ENCODE measurements around the gene FAM50A.

Gene FAM50A

DNA sequence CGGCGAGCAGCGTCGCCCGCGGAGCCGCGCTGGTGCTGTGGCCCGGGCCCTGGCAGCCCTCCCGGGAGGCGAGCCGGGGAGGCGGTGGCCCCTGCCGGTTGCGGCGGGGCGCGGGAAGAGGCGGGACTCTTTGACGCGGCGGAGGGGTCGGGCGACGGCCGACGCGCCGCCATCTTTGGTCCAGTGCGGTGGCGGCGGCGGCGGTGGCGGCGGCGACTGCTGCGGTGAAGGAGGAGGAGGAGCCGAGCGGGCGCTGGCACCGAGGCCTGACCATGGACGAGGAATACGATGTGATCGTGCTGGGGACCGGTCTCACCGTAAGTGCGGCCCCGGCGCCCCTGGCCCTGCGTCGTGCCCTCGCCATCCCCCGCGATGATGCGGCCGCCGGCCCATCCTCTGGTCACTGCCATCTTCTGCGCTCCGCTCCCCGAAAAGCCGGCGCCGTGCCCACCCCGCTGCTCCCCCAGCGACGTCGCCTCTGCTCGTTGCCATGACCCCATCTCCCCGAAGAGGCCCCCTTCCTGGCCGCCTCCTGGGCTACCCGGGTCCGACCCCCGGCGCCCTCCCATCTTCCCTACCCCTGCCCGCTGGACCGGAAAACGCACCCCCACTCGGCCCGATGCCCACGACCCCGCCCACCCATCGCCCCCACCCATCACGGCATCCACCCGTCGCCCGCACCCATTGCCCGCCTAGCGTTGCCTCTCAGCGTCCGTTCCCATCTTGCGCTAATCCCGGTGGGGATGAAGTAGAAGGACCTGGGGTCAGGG, 6.8 kb upstream of the FAM50A start, which contains the start of gene GDI1:
Gene GDI1 (plus strand): TSS at position 172 of the 770 bp plus-strand sequence. CDS start 101 bp downstream, at position 273.
- intact Hi-C loops (cut with DNase I) = loop anchor here (2.0 kb wide), 1 partner anchor 50 kb away; the partner anchor contains the start of gene UBL4A
- peak in 4 of 10 donors; percentile 25 to 91 (median 70) for DNase-seq

DNA sequence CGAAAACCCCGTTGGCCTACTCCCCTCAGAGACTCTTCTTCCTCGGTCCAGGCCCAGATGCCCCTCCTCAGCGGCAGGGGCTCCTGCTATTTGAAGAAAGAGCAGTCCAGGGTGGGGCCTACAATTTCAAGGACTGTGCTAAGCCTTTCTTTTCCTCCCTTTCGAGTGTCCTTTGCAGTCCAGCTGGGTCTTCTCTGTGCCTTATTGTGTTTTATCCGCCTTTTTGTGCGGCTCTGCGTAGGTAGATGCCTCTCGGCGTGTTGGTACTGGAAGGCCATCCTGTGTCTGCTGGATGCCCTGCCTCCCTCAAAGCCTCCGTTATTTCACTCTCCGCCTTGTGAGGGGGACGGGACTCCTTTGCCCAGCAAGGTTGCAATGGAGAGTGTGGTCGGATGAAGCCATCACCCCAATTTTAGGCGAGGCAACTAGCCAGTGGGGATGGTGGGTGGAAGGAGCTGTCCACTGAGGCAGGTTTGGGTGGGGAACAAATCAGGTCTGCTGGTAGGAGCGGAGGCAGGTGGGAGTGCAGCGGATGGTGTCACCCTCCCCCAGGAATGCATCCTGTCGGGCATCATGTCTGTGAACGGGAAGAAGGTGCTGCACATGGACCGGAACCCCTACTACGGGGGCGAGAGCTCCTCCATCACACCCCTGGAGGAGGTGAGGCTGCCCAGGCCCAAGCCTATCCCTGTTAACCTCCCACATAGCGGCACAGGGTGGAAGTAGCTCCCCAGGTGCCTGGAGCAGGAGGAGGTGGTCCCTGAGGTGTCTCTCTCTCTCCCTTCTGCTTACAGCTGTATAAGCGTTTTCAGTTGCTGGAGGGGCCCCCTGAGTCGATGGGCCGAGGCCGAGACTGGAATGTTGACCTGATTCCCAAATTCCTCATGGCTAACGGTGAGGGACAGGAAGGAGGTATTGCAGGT, 5.7 kb upstream of the FAM50A start:
- peak in 1 of 10 donors; percentile 70 for DNase-seq
- intact Hi-C loops (cut with DNase I) = loop anchor here (2.0 kb wide), 1 partner anchor 49 kb away; the partner anchor contains the start of gene UBL4A

DNA sequence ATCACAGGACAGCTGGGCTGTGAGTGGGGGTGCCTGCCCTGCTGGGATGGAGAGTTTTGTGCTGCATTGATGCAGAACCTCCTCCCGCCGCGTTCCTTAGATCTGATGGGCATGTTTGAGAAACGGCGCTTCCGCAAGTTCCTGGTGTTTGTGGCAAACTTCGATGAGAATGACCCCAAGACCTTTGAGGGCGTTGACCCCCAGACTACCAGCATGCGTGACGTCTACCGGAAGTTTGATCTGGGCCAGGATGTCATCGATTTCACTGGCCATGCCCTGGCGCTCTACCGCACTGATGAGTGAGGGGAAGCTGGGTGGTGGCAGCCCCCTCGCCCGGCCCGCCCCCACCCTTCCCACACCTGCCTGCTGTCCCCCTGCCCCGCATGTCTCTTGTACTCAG, 4.1 kb upstream of the FAM50A start:
- DNase-seq = no peak
- intact Hi-C loops (cut with DNase I) = loop anchor here (5.0 kb wide), 1 partner anchor 37 kb away; the partner anchor contains the start of gene LAGE3

DNA sequence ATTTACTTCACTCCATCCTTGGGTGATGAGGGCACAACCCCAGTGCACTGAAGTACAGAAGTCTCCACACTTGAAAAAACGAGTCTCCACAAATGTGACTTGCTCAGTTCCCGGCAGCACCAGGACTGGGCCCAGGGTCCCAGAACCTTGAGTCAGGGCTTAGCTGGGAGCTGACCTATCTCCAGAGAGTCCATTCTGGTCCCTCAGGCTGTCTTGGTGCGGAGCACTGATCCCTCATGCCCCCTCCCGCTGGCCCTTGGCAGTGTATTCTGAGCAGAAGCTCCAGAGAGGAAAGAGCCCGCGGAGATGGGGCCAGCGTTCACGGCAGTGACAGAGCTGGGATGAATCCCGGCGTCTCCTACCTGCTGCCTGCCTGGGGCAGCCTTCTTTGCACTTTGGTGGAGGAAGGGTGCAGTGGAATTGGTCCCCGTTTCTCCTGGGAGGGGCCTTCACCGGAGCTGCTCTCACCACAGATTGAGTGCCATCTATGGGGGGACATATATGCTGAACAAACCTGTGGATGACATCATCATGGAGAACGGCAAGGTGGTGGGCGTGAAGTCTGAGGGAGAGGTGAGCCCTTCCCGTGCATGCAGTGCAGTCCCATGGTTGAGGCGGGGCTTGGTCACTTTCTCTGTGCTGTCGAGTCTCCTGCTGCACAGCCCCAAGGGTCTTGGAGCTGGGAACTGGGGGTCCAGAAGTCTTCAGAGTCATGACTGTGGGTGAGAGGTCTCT, 3.2 kb upstream of the FAM50A start:
- DNase-seq = peak in 1 of 10 donors; percentile 68
- intact Hi-C loops (cut with DNase I) = loop anchor here (5.0 kb wide), 1 partner anchor 37 kb away; the partner anchor contains the start of gene LAGE3

DNA sequence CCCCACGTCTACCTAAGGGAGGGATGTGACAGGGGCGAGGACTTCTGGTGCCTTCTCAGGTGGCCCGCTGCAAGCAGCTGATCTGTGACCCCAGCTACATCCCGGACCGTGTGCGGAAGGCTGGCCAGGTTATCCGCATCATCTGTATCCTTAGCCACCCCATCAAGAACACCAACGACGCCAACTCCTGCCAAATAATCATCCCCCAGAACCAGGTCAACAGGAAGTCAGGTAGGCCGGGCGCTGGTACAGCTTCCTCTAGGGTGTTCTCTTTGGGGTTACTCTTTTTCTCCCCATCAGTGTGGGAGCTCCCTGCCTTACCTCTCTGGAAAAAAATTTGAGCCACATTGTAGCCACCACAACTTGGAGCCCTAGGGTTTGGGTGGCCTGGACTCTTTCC, 2.4 kb upstream of the FAM50A start:
- intact Hi-C loops (cut with DNase I) = loop anchor here (5.0 kb wide), 1 partner anchor 36 kb away; the partner anchor contains the start of gene LAGE3
- no peak for DNase-seq

DNA sequence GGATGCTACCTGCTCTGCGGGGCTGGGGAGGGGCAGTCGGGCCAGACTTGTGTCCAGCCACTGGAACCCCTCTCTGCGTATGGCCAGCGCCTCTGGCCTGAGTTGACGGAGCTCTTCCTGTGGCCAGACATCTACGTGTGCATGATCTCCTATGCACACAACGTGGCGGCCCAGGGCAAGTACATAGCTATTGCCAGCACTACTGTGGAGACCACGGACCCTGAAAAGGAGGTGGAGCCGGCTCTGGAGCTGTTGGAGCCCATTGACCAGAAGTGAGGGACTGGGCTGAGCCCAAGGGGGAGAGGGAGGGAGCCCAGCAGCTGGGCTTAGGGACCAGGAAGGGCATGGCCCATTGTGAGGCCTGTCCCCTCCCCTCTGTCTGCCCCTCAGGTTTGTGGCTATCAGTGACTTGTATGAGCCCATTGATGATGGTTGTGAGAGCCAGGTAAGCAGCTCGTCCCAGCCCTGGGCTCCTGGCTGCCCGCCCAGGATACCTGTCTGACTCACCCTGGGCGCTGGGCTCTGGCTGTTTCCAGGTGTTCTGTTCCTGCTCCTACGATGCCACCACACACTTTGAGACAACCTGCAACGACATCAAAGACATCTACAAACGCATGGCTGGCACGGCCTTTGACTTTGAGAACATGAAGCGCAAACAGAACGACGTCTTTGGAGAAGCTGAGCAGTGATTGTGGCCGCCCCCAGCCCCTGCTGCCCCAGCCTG, 1.8 kb upstream of the FAM50A start:
- DNase-seq = no peak
- intact Hi-C loops (cut with DNase I) = loop anchor here (5.0 kb wide), 1 partner anchor 35 kb away; the partner anchor contains the start of gene LAGE3

DNA sequence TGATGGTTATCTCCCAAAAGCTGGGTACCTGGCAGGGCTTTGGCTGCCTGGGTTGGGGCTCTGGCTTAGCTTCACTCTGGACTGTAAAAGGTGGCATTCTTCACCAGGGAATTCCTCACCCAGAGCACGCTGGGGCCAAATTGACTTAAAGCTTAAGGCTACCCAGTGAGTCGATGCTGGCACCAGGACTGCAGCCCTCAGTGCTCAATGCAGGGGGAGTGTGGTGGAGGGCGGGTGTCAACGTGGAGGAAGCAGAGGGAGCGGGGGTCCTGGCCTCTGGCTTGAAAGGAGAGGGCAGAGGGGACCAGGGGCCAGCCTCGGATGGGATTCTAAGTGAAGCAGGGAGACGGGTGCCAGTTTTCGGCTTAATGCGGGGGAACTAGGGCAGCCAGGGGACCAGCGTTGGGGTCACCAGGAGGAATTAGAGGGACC, 446 bp upstream of the FAM50A start:
- DNase-seq = no peak
- intact Hi-C loops (cut with DNase I) = loop anchor here (5.0 kb wide), 1 partner anchor 34 kb away; the partner anchor contains the start of gene LAGE3

DNA sequence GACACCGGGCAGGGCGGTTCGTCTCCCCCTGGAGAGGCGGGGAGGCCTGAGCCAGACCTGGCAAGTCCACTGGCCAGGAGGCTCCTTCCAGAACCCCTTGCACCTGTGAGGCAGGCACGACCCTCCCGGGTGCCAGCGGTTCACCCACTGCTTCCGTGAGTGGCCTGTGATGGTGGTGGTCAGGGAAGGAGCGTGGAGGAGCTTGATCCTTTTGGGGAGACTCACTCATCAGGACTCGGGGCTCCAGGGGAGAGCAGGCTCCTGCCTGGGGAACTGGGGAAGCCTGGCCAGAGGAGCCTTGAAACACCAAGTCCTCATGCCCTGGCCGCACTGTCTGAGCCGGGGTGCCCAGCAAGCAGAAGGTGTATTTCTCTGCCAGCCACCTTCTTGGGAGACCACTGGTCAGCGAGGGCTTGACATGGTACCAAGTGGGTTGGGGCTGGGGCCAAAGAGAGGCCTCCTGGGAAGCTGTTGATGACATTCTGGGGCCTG, 860 bp downstream of the FAM50A start:
- no peak for DNase-seq
- intact Hi-C loops (cut with DNase I) = loop anchor here (5.0 kb wide), 1 partner anchor 32 kb away; the partner anchor contains the start of gene LAGE3

DNA sequence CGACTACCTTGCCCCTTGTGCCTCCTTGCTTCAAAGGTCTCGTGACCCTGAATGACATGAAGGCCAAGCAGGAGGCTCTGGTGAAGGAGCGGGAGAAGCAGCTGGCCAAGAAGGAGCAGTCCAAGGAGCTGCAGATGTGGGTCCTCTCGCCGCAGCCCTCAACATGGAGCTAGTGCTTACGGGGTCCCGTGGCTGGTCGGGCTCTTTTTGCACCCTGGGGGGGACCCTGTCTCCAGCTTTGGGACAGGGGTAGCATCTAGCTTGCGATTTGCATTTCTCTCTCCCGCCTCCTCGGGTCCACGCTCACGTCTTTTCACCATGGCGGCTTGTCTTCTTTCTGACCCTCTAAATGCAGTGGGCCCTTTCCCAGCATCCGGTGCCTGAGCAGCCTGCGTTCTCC, 1.8 kb downstream of the FAM50A start:
- DNase-seq = no peak
- intact Hi-C loops (cut with DNase I) = no loop called here

DNA sequence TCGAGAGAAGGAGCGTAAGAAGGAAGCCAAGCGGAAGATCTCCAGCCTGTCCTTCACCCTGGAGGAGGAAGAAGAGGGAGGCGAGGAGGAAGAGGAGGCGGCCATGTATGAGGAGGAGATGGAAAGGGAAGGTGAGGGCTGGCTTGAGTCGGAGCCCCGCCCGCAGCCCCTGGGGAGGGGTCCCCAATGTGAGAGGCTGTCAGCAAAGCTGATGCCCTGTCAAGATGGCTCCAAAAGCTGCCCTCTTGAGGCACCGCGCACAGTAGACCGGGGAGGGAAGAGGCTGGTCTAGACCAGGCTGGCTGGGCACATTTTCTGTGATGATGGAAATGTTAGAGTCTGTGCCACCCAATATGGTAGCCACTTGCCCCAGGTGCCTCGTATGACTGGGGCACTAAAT, 2.5 kb downstream of the FAM50A start:
- intact Hi-C loops (cut with DNase I) = no loop called here
- peak in 1 of 10 donors; percentile 61 for DNase-seq

DNA sequence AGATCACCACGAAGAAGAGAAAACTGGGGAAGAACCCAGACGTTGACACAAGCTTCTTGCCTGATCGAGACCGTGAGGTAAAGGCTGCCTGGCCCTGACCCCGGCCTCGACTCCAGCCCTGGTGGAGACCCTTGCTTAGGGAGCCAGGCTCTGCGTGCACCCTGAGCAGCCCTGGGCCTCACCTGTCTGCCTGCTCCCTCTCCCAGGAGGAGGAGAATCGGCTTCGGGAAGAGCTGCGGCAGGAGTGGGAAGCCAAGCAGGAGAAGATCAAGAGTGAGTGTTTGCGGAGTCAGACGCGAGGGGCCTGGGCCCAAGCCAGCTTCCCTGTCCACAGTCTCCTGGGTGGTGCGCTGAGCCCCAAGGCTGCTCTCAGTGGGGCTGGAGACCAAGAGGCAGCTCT, 4.5 kb downstream of the FAM50A start:
- intact Hi-C loops (cut with DNase I) = no loop called here
- no peak for DNase-seq

DNA sequence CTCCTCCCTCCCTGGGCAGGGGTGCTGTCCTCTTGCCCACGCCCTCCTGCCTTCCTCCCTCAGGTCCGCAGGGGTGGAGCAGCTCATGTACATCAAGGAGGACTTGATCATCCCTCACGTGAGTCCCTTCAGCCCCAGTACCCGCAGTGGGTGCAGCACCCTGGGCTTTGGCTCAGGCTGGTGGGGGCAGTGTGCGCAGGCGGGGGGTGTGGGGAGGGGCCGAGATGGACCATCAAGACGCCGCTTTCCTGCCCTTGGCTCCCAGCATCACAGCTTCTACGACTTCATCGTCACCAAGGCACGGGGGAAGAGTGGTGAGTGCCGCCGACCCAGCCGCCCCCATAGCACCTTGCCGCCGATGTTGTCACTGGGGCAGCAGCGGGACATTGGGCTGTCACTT, 5.7 kb downstream of the FAM50A start:
- intact Hi-C loops (cut with DNase I) = no loop called here
- DNase-seq = peak in 1 of 10 donors; percentile 47

DNA sequence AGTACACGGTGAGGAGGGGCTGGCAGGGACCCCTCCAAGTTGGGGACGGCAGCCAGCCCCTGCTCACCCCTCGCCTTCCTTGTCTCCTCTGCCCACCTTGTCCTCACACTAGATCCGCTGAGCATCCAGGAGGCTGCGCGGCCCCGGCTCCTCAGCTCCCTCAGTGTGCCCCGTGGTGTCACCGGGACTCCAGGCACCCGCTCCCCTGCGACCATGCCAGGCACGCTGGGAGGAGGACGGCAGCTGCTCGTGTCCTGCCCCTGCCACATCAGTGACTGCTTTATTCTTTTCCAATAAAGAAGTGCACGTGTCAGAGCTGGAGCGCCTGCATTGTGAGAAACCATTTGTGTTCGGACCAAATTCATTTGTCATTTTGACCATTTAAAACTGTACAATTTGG, 6.4 kb downstream of the FAM50A start:
- intact Hi-C loops (cut with DNase I) = no loop called here
- DNase-seq = peak in 2 of 10 donors; percentile 24 to 42

DNA sequence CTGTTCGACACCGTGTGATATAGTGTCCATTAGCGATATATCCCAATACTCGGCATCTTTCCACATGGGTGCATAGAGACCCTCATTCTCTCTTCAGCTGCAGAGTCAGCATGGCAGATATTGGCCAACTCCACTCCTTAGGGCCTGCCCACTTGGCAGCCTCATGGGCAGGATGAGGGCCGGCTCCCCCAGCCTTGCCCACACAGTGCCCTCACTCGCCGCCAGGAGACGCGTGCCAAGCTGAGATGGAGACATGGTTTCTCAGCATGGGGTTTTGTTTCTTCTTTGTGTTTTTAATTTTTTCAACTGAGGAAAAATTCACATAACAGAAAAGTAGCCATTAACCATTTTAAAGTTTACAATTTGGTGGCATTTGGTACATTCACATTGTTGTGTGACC, 8.9 kb downstream of the FAM50A start:
- DNase-seq = peak in 2 of 10 donors; percentile 42 to 92
- intact Hi-C loops (cut with DNase I) = no loop called here

DNA sequence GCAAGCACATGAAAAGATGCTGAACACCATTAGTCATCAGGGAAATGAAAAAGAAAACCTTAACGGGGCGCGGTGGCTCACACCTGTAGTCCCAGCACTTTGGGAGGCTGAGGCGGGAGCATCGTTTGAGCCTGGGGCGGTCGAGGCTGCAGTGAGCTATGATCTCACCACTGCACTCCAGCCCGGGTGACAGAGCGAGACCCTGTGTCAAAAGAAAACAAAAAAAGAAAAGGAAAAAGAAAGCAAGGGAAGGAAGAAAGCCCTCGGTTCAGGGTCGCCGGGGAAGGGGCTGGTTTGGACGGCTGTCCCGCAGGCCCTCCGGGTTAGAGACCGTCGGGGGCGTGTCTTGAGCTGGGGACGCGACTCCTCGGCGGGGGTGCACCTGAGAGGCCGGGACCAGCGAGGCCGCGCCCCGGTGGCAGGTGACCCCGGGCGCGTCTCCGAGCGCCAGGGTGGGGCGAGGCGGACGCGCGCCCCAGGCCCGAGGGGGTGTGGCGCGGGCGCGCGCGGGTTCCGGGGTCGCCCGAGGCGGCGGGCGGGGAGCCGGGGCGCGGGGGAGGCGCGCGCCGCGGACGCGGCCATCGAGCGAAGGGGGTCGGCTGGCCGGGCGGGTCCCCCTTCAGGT, 13.7 kb downstream of the FAM50A start:
- intact Hi-C loops (cut with DNase I) = no loop called here
- DNase-seq = peak in 1 of 10 donors; percentile 28

DNA sequence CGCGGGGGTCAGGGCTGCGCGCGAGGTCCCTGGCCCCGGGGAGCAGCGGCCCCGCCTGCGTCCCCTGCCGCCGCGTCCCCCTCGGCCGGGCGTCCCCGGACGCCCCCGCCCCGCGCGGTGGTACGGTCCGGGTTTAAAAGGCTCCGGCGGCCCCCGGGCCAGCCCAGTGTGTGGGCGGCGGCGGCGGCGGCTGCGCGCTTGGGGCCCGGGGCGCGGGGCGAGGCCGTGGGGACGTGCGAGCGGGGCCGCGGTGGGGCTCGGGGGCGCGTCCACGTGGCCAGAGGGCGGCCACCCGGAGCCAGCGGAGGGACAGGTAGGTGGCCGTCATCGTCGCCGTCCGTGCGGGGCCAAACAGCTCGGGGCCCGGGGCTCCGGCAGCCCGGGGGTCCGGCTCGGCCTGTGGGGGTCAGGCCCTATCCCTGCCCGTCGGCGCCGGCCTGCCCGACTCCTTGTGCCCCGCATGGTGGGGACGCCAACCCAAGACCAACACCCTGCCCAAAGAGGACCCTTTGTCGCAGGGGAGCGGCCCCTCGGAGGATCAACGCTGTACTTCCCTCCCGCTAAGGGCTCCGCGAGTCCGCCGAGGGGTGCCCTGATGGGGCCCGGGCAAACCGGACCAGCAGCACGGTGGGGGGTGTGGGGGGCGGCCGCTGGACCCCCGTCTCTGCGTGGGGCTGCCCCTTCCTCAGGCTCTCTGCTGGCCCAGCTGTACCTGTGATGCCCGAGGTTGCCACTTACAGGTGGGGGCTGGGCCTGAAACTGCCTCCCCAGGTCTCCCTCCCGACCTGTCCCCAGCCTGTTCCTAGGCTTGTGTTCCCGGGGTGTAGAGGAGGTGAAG, 14.4 kb downstream of the FAM50A start, which contains the start of gene PLXNA3:
Gene PLXNA3 (plus strand): TSS at position 166 of the 838 bp plus-strand sequence. CDS start 1,903 bp downstream, outside the sequence.
- intact Hi-C loops (cut with DNase I) = no loop called here
- peak in 5 of 10 donors; percentile 26 to 91 (median 47) for DNase-seq

DNA sequence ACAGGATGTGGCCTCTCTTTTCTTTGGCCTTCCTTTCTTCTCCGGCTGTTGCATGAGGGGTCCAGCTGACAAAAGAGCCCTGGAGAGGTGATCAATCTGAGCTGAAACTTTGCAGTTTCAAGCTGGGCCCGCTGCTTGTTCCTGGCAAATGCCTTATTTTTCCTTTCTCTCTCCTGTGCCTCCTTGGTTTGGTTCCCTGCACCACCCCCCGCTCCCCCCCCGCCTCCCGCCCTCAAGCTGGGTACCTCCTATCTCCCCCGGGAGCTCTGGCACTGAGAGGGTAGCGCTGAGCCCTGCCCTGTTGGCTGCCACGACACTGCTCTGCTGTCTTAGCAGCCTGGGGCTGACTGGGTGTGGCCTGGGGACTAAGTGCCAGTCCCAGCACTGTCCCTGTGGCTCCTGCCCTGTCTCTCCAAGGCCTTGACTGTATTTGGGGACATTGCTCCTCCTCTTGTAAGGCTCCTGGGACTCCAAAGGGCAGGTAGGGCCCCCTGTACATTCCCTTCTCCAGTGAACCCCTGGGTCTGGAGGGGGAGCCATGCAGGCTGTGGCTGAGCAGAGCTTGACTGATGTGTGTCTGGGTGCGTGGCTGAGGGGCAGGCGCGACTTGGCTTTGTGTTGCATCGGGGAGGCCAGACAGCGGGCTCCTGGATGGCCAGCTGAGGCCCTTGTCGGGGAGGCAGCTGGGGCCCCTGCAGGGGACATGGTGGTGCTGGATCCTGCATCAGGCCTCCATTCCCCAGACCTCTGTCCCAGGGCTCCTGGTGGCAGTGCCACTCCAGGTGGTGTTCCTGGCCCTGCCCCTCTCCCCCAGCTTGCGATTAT, 15.2 kb downstream of the FAM50A start:
- peak in 1 of 10 donors; percentile 27 for DNase-seq
- intact Hi-C loops (cut with DNase I) = no loop called here

All from posterior cingulate gyrus (tissue), 11 donors.